PC-9 (cell line): ENCODE results near the gene GFRA3.

Experiments
- EZH2 ChIP-seq: fragments of 200-600 bp; sonication (generic); IDR thresholded peaks from 2 replicates; pipeline ENCODE4 v1.8.0; 2017; ENCODE audit warnings: antibody characterized with exemption, low read depth
- TF ChIP-seq, protein P1 (sequence below): fragments of 200-600 bp; sonication (generic); conservative IDR thresholded peaks from 2 replicates; pipeline ENCODE4 v1.6.1; 2017; ENCODE audit warnings: mixed run types, antibody characterized with exemption, mild to moderate bottlenecking, moderate library complexity

DNA sequence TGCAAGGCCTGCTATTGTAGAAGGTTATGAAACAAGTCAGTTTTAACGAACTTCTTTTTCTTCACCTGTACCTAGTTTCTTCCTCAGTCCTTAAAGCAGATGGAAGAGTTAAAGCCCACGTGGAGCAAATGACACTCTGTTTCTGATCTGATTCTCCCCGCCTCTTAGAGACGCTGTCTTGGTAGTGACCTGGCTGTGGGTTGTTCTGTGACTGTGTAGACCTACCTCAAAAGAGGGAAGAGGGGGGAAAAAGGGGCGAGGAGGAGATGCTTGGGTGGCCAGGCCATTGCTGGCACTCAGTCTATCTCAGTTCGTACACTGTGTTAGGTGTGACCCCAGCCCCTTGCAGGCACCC, 610 bp downstream of the GFRA3 start:
- TF ChIP-seq EZH2: no peak
- TF ChIP-seq, protein P1, sequence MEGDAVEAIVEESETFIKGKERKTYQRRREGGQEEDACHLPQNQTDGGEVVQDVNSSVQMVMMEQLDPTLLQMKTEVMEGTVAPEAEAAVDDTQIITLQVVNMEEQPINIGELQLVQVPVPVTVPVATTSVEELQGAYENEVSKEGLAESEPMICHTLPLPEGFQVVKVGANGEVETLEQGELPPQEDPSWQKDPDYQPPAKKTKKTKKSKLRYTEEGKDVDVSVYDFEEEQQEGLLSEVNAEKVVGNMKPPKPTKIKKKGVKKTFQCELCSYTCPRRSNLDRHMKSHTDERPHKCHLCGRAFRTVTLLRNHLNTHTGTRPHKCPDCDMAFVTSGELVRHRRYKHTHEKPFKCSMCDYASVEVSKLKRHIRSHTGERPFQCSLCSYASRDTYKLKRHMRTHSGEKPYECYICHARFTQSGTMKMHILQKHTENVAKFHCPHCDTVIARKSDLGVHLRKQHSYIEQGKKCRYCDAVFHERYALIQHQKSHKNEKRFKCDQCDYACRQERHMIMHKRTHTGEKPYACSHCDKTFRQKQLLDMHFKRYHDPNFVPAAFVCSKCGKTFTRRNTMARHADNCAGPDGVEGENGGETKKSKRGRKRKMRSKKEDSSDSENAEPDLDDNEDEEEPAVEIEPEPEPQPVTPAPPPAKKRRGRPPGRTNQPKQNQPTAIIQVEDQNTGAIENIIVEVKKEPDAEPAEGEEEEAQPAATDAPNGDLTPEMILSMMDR: no peak
